H1 (cell line): ENCODE results near the gene TFDP1. TPM values are rescaled to one million over a fixed set of nuclear protein-coding genes. Genes with fewer than 3 reads are reported as not detected.

Experiments
- CTCF ChIA-PET: fragments of 300-600 bp; sonication (Branson Sonifier 250); formaldehyde crosslinking; loops from one replicate; lab custom pipeline; 2021; ENCODE audit not compliant: partially characterized antibody; lab: Charles Lee
- POLR2A ChIA-PET: fragments of 300-600 bp; sonication (Branson Sonifier 250); formaldehyde crosslinking; loops from one replicate; lab custom pipeline; 2021; ENCODE audit warnings: inconsistent platforms; ENCODE audit not compliant: partially characterized antibody; lab: Charles Lee
- DNase-seq, 2 experiments: peaks; one replicate each; pipeline versions ENCODE4 v3.0.0 to v3.0.0-alpha.2; 2010 to 2022; ENCODE audit warnings: low spot score in 2 of 2, low read depth in 1 of 2, mixed read lengths in 1 of 2
- FAIRE-seq: peaks from 2 replicates; lab custom pipeline; 2011; peaks lifted over from hg19 to GRCh38; lab: Jason Lieb, UNC
- H2AFZ ChIP-seq: 2 replicates; pipeline ENCODE4 v1.8.1; 2012; ENCODE audit warnings: low read length, inconsistent platforms
- H2AK5ac ChIP-seq: 2 replicates; pipeline ENCODE4 v1.6.1; 2013; ENCODE audit warnings: low read depth, low read length
- H2BK120ac ChIP-seq: replicated peaks from 2 replicates; pipeline ENCODE3; 2013; ENCODE audit warnings: low read depth, low read length, inconsistent platforms
- H2BK12ac ChIP-seq: 2 replicates; pipeline ENCODE4 v1.6.1; 2013; ENCODE audit warnings: low read depth, low read length
- H2BK15ac ChIP-seq: 2 replicates; pipeline ENCODE4 v1.6.1; 2013; ENCODE audit warnings: low read length
- H2BK20ac ChIP-seq: 2 replicates; pipeline ENCODE4 v1.6.1; 2013; ENCODE audit warnings: low read length
- H2BK5ac ChIP-seq: 2 replicates; pipeline ENCODE4 v1.6.1; 2013; ENCODE audit warnings: low read depth, low read length
- H3K14ac ChIP-seq: 2 replicates; pipeline ENCODE4 v1.6.1; 2013; ENCODE audit warnings: inconsistent platforms; ENCODE audit not compliant: insufficient read length
- H3K18ac ChIP-seq: 2 replicates; pipeline ENCODE4 v1.6.1; 2013; ENCODE audit warnings: low read length; ENCODE audit errors: extremely low read depth
- H3K23ac ChIP-seq: 2 replicates; pipeline ENCODE4 v1.6.1; 2013; ENCODE audit warnings: inconsistent platforms; ENCODE audit not compliant: insufficient read length
- H3K23me2 ChIP-seq: 2 replicates; pipeline ENCODE4 v1.6.1; 2013; ENCODE audit warnings: low read depth, low read length
- H3K27ac ChIP-seq: 2 replicates; pipeline ENCODE4 v1.6.1; 2011; ENCODE audit warnings: low read depth, low read length, inconsistent platforms
- H3K27me3 ChIP-seq, 4 experiments: replicated peaks in 1 of 4; 1 replicate in 1 of 4; 2 replicates in 3 of 4; pipeline versions ENCODE4 v1.6.1 to v1.8.1; 2011 to 2013; ENCODE audit warnings: low read length in 3 of 4, mild to moderate bottlenecking in 3 of 4, inconsistent platforms in 2 of 4, mixed read lengths in 2 of 4, moderate library complexity in 1 of 4; ENCODE audit not compliant: control insufficient read depth in 3 of 4, insufficient read depth in 3 of 4; ENCODE audit errors: extremely low read depth in 1 of 4
- H3K36me3 ChIP-seq, 4 experiments: 2 replicates each; pipeline versions ENCODE4 v1.6.1 to v1.8.1; 2011 to 2013; ENCODE audit warnings: mild to moderate bottlenecking in 4 of 4, low read length in 3 of 4, moderate library complexity in 2 of 4, control low read depth in 1 of 4, inconsistent platforms in 1 of 4; ENCODE audit not compliant: insufficient read depth in 4 of 4, control insufficient read depth in 2 of 4
- H3K4ac ChIP-seq: replicated peaks from 2 replicates; pipeline ENCODE3; 2013; ENCODE audit warnings: low read length, low read depth, mixed read lengths, inconsistent platforms; ENCODE audit not compliant: insufficient read length
- H3K4me1 ChIP-seq, 4 experiments: replicated peaks in 1 of 4; 1 replicate in 1 of 4; 2 replicates in 3 of 4; pipeline versions ENCODE4 v1.6.1 to v1.8.1; 2011 to 2013; ENCODE audit warnings: low read length in 3 of 4, inconsistent platforms in 2 of 4, mixed read lengths in 1 of 4; ENCODE audit not compliant: insufficient read depth in 4 of 4, control insufficient read depth in 3 of 4
- H3K4me2 ChIP-seq, 2 experiments: 2 replicates each; pipeline versions ENCODE4 v1.6.1 to v1.8.1; 2011 to 2013; ENCODE audit warnings: low read depth in 2 of 2, low read length in 2 of 2, control low read depth in 1 of 2, inconsistent platforms in 1 of 2, mild to moderate bottlenecking in 1 of 2; ENCODE audit not compliant: insufficient read depth in 1 of 2
- H3K4me3 ChIP-seq, 4 experiments: fragments of 200-600, 300-600 bp in 1 of 4; sonication (generic), shearing (Covaris generic), sonication (Bioruptor Twin) in 1 of 4; 2 replicates each; pipeline versions ENCODE4 v1.5.1 to v1.8.1; 2011 to 2016; ENCODE audit warnings: low read length in 4 of 4, low read depth in 3 of 4, control low read depth in 2 of 4, inconsistent platforms in 2 of 4, mild to moderate bottlenecking in 2 of 4, mixed read lengths in 1 of 4, moderate library complexity in 1 of 4; ENCODE audit not compliant: insufficient read depth in 2 of 4; ENCODE audit errors: extremely low read depth in 1 of 4
- H3K56ac ChIP-seq: replicated peaks from 2 replicates; pipeline ENCODE3; 2013; ENCODE audit warnings: low read depth, mild to moderate bottlenecking, mixed read lengths, low read length, inconsistent platforms; ENCODE audit not compliant: insufficient read length
- H3K79me1 ChIP-seq: 2 replicates; pipeline ENCODE4 v1.6.1; 2013; ENCODE audit warnings: low read depth, low read length, control low read depth
- H3K79me2 ChIP-seq, 2 experiments: 2 replicates each; pipeline versions ENCODE4 v1.6.1 to v1.8.1; 2012 to 2013; ENCODE audit warnings: low read length in 2 of 2, mild to moderate bottlenecking in 2 of 2, inconsistent platforms in 1 of 2; ENCODE audit not compliant: insufficient read depth in 2 of 2, control insufficient read depth in 1 of 2
- H3K9ac ChIP-seq, 4 experiments: replicated peaks in 1 of 4; 1 replicate in 1 of 4; 2 replicates in 3 of 4; pipeline versions ENCODE4 v1.6.1 to v1.8.1; 2011 to 2013; ENCODE audit warnings: low read depth in 3 of 4, low read length in 3 of 4, control low read depth in 2 of 4, mild to moderate bottlenecking in 2 of 4, moderate library complexity in 2 of 4, inconsistent platforms in 1 of 4; ENCODE audit errors: extremely low read depth in 1 of 4
- H3K9me3 ChIP-seq, 2 experiments: 2 replicates each; pipeline versions ENCODE4 v1.6.1 to v1.8.1; 2012 to 2013; ENCODE audit warnings: mild to moderate bottlenecking in 2 of 2, moderate library complexity in 2 of 2, control low read depth in 1 of 2, inconsistent platforms in 1 of 2, low read depth in 1 of 2, low read length in 1 of 2, mixed read lengths in 1 of 2; ENCODE audit not compliant: insufficient read depth in 2 of 2
- H4K20me1 ChIP-seq, 2 experiments: replicated peaks in 1 of 2; 2 replicates each; pipeline versions ENCODE3 to v1.8.1; 2011 to 2013; ENCODE audit warnings: inconsistent platforms in 2 of 2, low read length in 2 of 2, mild to moderate bottlenecking in 1 of 2; ENCODE audit not compliant: insufficient read depth in 2 of 2, control insufficient read depth in 1 of 2
- H4K5ac ChIP-seq: 2 replicates; pipeline ENCODE4 v1.6.1; 2013; ENCODE audit warnings: low read length, low read depth, mixed read lengths, inconsistent platforms; ENCODE audit not compliant: insufficient read length
- H4K8ac ChIP-seq: 2 replicates; pipeline ENCODE4 v1.8.0; 2013; ENCODE audit warnings: mild to moderate bottlenecking, moderate library complexity, low read length, inconsistent platforms; ENCODE audit not compliant: insufficient read depth; ENCODE audit errors: extremely low read depth
- H4K91ac ChIP-seq: replicated peaks from 2 replicates; pipeline ENCODE3; 2013; ENCODE audit warnings: low read length, mixed read lengths, inconsistent platforms; ENCODE audit not compliant: insufficient read length
- WGBS, 2 experiments: shearing (Covaris generic) in 1 of 2; methylation state at CpG; one replicate each; pipeline versions ENCODE4 v1.1.6 to v1.1.7; 2013 to 2015; ENCODE audit warnings: low lambda C conversion rate in 2 of 2, mixed read lengths in 2 of 2, inconsistent platforms in 1 of 2, low coverage in 1 of 2, missing lambda C conversion rate in 1 of 2; ENCODE audit not compliant: insufficient replicate concordance in 2 of 2, insufficient coverage in 1 of 2, insufficient read length in 1 of 2; ENCODE audit errors: extremely low coverage in 1 of 2, missing lambda C conversion rate in 1 of 2; 5-methylcytosine and 5-hydroxymethylcytosine counted together
- polyA plus RNA-seq, 7 experiments: library from polyadenylated mRNA; depleted of rRNA in 3 of 7; stranded (reverse) in 5 of 7; unstranded in 2 of 7; fragments of >200 nt in 5 of 7; fragments of 200-250 nt in 2 of 7; gene quantifications; 1 replicate in 5 of 7; 2 replicates in 1 of 7; 4 replicates in 1 of 7; pipeline versions ENCODE4 v1.2.1 to v1.2.3, GENCODE V29; 2011 to 2013; ENCODE audit warnings: missing spikeins in 2 of 7, mixed read lengths in 2 of 7
- total RNA-seq: library from RNA; stranded (reverse); fragmentation: NEBNext Ultra II Directional; extraction: Animal tissue kit (Norgen Biotek cat#: 25700); gene quantifications from 2 replicates; pipeline ENCODE4 v1.2.1, GENCODE V29; 2021

The TFDP1 gene
- total and polyA plus RNA-seq, 2 of the 8 experiments (the other 6 are each of a cell fraction or from before 2014, with no cell fraction given) = 43.6 to 81.9 TPM

- POLR2A ChIA-PET = interaction anchor here (0.8 kb wide), 1 partner anchor 54 kb away, joined by 3 read pairs; no protein-coding TSS in a partner anchor
- no peaks in the 10 kb centered on the region for H3K79me1 ChIP-seq
- H3K36me3 ChIP-seq = no peaks in the 10 kb centered on the region; a peak in 1 of 8 replicates
- H2AFZ ChIP-seq = no peak overlapping the region
- peaks cover 0 to 4% of the 10 kb centered on the region in 2 experiments for H4K20me1 ChIP-seq
- CTCF ChIA-PET = interaction anchor here (2.1 kb wide), 1 partner anchor 54 kb away, joined by 11 read pairs; no protein-coding TSS in a partner anchor
- no peak overlapping the region for H3K4me2 ChIP-seq
- no peaks in the 10 kb centered on the region for H3K27me3 ChIP-seq
- H4K91ac ChIP-seq = no peak overlapping the region
- H2AK5ac ChIP-seq = no peak overlapping the region
- H3K23ac ChIP-seq = no peak overlapping the region
- H3K4me1 ChIP-seq = no peaks in the 10 kb centered on the region; a peak in 1 of 7 replicates
- no peak overlapping the region for H3K56ac ChIP-seq
- no peak overlapping the region for H2BK20ac ChIP-seq
- no peak overlapping the region for H4K5ac ChIP-seq
- no peak overlapping the region for H3K14ac ChIP-seq
- DNase-seq (no peak), FAIRE-seq (no peak)
- H3K9me3 ChIP-seq = no peaks in the 10 kb centered on the region
- no peak overlapping the region for H3K27ac ChIP-seq
- H3K4ac ChIP-seq = no peak overlapping the region
- no peak overlapping the region for H3K18ac ChIP-seq
- H2BK5ac ChIP-seq = no peak overlapping the region
- H3K4me3 ChIP-seq = no peak overlapping the region
- no peak overlapping the region for H2BK120ac ChIP-seq
- no peaks in the 10 kb centered on the region for H3K79me2 ChIP-seq
- 91% methylated on average over 6 of the region's 19 CpGs; no CpG with 5 or more reads in 1 of the 2 experiments for WGBS, 2 experiments
- H2BK15ac ChIP-seq = no peak overlapping the region
- peaks cover 5% of the 10 kb centered on the region; the same call in 1 of the 2 replicates for H3K23me2 ChIP-seq
- no peak overlapping the region for H4K8ac ChIP-seq
- H3K9ac ChIP-seq = no peak overlapping the region
- no peak overlapping the region for H2BK12ac ChIP-seq
Measured at GRCh38 chr13:113670541-113670940, 86.0 kb downstream of the TFDP1 start.
